ENCODE results near the gene LONRF2.

GRCh38 chr2:100367163-100367562, 44.9 kb upstream of the LONRF2 start:
- TF ChIP-seq EZH2 (IDR thresholded peaks at IDR 0.05; ENCODE audit: borderline replicate concordance, low read depth, low read length, poor library complexity, severe bottlenecking) (no peak), CTCF (conservative IDR thresholded peaks at IDR 0.05; ENCODE audit: low read depth, low read length) (no peak)
